Neural cell (in vitro differentiated cells): Measurements from ENCODE around the gene PTPN3. TPM values are rescaled to one million over a fixed set of nuclear protein-coding genes. Genes with fewer than 3 reads are reported as not detected.

Source experiments
- polyA plus RNA-seq: library from polyadenylated mRNA; depleted of rRNA; stranded (reverse); fragments of >200 nt; gene quantifications from 2 replicates; pipeline ENCODE4 v1.2.3, GENCODE V29; 2014
- small RNA-seq, 3 experiments: library from RNA; depleted of rRNA; stranded (forward); fragments of <200 nt; gene quantifications; one replicate each; pipeline ENCODE3, GENCODE V24; 2012

PTPN3 gene
- polyA plus RNA-seq, 1 donor from 2014 or later = 3.8 TPM

Small RNA genes within 50 kb of the gene (small RNA-seq; reads per million reads assigned to genes)
- gene MIR3927 = 0 reads per million in 3 experiments

Other genes with a start within 250 kb of the PTPN3 start
- 4.1 and 4.6 TPM in 2 replicates for gene EPB41L4B, start 177.2 kb downstream of the PTPN3 start, polyA plus RNA-seq